ENCODE data around the gene PAGE1.

DNA sequence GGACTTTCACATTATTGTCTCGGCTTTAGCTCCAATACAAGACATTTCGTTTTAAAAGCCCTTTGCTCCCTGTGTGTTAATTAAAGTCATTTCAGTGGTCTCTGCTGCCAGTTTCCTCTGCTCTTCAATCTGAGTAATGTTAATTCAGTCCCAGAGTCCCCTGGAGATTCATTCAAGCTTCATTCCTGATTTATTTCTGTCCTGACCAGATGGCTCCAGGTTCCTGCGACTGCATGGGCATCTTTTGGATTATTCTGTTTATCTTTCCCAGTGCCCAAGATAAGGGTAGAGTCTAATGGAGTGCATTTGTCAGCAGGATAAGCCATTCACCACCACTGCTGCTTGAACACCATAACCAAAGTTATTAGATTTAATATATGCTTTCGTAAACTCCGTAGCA lies 6.1 kb upstream of the PAGE1 start:
- TF ChIP-seq, protein P1, sequence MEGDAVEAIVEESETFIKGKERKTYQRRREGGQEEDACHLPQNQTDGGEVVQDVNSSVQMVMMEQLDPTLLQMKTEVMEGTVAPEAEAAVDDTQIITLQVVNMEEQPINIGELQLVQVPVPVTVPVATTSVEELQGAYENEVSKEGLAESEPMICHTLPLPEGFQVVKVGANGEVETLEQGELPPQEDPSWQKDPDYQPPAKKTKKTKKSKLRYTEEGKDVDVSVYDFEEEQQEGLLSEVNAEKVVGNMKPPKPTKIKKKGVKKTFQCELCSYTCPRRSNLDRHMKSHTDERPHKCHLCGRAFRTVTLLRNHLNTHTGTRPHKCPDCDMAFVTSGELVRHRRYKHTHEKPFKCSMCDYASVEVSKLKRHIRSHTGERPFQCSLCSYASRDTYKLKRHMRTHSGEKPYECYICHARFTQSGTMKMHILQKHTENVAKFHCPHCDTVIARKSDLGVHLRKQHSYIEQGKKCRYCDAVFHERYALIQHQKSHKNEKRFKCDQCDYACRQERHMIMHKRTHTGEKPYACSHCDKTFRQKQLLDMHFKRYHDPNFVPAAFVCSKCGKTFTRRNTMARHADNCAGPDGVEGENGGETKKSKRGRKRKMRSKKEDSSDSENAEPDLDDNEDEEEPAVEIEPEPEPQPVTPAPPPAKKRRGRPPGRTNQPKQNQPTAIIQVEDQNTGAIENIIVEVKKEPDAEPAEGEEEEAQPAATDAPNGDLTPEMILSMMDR (IDR thresholded peaks at IDR 0.05; ENCODE audit: low read depth, low read length): no peak
- no peak for TF ChIP-seq EZH2phosphoT487 (IDR thresholded peaks at IDR 0.05; ENCODE audit: low read depth)

All from OCI-LY3 (cell line).